Measurements from ENCODE around the gene RABEPK. TPM values are rescaled to one million over a fixed set of nuclear protein-coding genes. Genes with fewer than 3 reads are reported as not detected.
"Not testable (repeated sequence)": the region's sequence is repeated elsewhere in the genome, so short reads cannot be mapped to it uniquely, and the experiment has no call there.

The RABEPK gene
- total and polyA plus RNA-seq, 9 donors = 16.5 to 22.7 (median 18.0) TPM

DNA sequence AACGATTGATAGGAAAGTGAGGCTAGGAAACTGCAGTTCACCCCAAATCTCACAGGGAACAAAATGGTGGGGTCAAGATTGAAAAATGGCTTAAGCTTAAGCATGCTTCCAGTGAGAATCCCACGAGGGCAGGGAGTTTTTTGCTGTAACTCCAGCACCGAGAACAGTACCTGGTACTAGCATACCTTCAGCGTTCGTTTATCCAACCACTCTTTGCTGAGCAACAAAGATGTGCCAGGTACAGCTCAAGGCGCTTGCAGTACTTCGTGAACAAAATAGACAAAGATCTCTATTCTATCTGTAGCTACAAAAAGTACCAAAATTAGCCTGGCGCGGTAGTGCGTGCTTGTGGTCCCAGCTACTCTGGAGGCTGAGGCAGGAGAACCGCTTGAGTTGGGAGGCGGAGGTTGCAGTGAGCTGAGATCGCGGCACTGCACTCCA is 10.0 kb upstream of the RABEPK start:
- peak overlapping the region; percentile 96 for H3K27ac ChIP-seq (ENCODE audit: low read length)
- no peaks in the 10 kb centered on the region for H3K36me3 ChIP-seq (ENCODE audit: control insufficient read depth, insufficient read depth, low read length)
- H3K4me1 ChIP-seq (ENCODE audit: control insufficient read depth, insufficient read depth, low read length) = peaks cover 17% of the 10 kb centered on the region
- WGBS (ENCODE audit: insufficient coverage) = 13% methylated on average over 3 of the region's 14 CpGs
- no peak for DNase-seq
- H3K27me3 ChIP-seq (ENCODE audit: control insufficient read depth, insufficient read depth, low read length) = no peaks in the 10 kb centered on the region
- H3K4me3 ChIP-seq (ENCODE audit: low read length) = peak overlapping the region; percentile 93
- no peaks in the 10 kb centered on the region for H3K9me3 ChIP-seq (replicated peaks; ENCODE audit: control insufficient read depth, low read depth, low read length)

DNA sequence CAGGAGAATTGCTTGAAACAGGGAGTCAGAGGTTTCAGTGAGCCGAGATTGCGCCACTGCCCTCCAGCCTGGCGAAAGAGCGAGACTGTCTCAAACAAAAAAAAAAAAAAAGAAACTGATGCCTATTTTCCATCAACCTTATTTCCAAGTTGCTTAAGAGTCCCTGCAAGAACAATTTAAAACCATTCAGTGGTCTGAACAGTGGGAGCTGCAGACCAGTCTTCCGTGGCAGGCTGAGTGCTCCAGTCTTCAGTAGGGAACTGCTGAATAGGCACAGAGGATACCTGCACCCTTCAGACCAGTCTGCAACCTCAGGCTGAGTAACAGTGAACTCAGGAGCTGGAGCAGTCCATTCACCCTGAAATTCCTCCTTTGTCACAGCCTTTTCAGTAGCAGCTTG is 5.9 kb upstream of the RABEPK start:
- not testable (repeated sequence) for H3K9me3 ChIP-seq (replicated peaks; ENCODE audit: control insufficient read depth, low read depth, low read length); H3K4me1 ChIP-seq (ENCODE audit: control insufficient read depth, insufficient read depth, low read length); H3K27me3 ChIP-seq (ENCODE audit: control insufficient read depth, insufficient read depth, low read length); DNase-seq; H3K4me3 ChIP-seq (ENCODE audit: low read length); H3K27ac ChIP-seq (ENCODE audit: low read length); H3K36me3 ChIP-seq (ENCODE audit: control insufficient read depth, insufficient read depth, low read length)
- 67% methylated on average over 1 of the region's 5 CpGs for WGBS (ENCODE audit: insufficient coverage)

DNA sequence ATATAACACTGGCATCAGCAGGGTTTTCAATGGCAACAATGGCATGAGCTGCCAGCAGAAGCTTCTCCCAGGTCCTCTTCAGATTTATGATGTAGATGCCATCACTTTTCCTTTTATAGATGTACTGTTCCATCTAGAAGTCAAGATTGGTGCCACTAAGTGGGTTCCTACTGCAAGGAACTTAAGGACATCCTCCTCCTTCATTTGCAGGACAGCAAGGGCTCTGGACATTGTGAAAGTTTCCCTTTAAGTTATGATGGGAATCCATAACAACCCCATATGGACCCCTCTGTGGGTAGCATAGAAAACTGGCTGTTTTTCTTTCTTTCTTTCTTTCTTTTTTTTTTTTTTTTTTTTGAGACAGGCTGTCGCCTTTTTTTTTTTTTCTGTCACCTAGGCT is 4.8 kb upstream of the RABEPK start:
- not testable (repeated sequence) for H3K4me1 ChIP-seq (ENCODE audit: control insufficient read depth, insufficient read depth, low read length)
- no CpG with 5 or more reads among the region's 1 CpG for WGBS (ENCODE audit: insufficient coverage)

GRCh38 chr9:125202846-125203618 is 2.7 kb downstream of the RABEPK start:
- no peak overlapping the region for H3K27ac ChIP-seq (ENCODE audit: low read length)
- H3K9me3 ChIP-seq (replicated peaks; ENCODE audit: control insufficient read depth, low read depth, low read length) = no peaks in the 10 kb centered on the region
- H3K36me3 ChIP-seq (ENCODE audit: control insufficient read depth, insufficient read depth, low read length) = peaks cover 28% of the 10 kb centered on the region
- no peak overlapping the region for H3K4me3 ChIP-seq (ENCODE audit: low read length)
- no CpG with 5 or more reads among the region's 1 CpG for WGBS (ENCODE audit: insufficient coverage)
- no peaks in the 10 kb centered on the region for H3K27me3 ChIP-seq (ENCODE audit: control insufficient read depth, insufficient read depth, low read length)
- no peak for DNase-seq
- peaks cover 7% of the 10 kb centered on the region for H3K4me1 ChIP-seq (ENCODE audit: control insufficient read depth, insufficient read depth, low read length)

More for the DNA sequence above, 4.8 kb upstream of the RABEPK start:
- DNase-seq; H3K9me3 ChIP-seq (replicated peaks; ENCODE audit: control insufficient read depth, low read depth, low read length); H3K4me3 ChIP-seq (ENCODE audit: low read length); H3K36me3 ChIP-seq (ENCODE audit: control insufficient read depth, insufficient read depth, low read length); H3K27me3 ChIP-seq (ENCODE audit: control insufficient read depth, insufficient read depth, low read length); H3K27ac ChIP-seq (ENCODE audit: low read length): not testable (repeated sequence)

DNA sequence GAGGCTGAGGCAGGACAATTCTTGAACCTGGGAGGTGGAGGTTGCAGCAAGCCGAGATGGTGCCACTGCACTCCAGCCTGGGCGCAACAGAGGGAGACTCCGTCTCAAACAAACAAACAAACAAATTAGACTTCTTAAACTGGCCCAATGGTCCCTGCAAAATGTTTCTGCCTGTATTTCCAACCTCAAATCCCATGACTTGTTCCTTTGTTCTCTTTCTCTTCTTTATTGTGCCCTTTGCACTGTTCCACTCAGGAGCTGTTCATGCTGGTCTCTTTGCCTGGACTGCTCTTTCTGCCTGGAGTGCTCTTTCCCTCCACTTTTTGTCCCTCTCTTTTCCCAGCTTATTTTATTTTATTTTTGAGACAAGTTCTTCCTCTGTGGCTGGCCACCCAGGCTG is 4.1 kb downstream of the RABEPK start:
- H3K27ac ChIP-seq (ENCODE audit: low read length) = no peak overlapping the region
- WGBS (ENCODE audit: insufficient coverage) = 100% methylated on average over 3 of the region's 3 CpGs
- H3K9me3 ChIP-seq (replicated peaks; ENCODE audit: control insufficient read depth, low read depth, low read length) = no peaks in the 10 kb centered on the region
- H3K4me3 ChIP-seq (ENCODE audit: low read length) = no peak overlapping the region
- H3K27me3 ChIP-seq (ENCODE audit: control insufficient read depth, insufficient read depth, low read length) = no peaks in the 10 kb centered on the region
- peaks cover 7% of the 10 kb centered on the region for H3K4me1 ChIP-seq (ENCODE audit: control insufficient read depth, insufficient read depth, low read length)
- no peak for DNase-seq
- H3K36me3 ChIP-seq (ENCODE audit: control insufficient read depth, insufficient read depth, low read length) = peaks cover 35% of the 10 kb centered on the region

GRCh38 chr9:125214186-125214585 is 13.8 kb downstream of the RABEPK start:
- WGBS (ENCODE audit: insufficient coverage) = 97% methylated on average over 4 of the region's 5 CpGs
- peaks cover 37% of the 10 kb centered on the region for H3K36me3 ChIP-seq (ENCODE audit: control insufficient read depth, insufficient read depth, low read length)

GRCh38 chr9:125218621-125219020 is 18.3 kb downstream of the RABEPK start:
- DNase-seq = no peak
- no peaks in the 10 kb centered on the region for H3K9me3 ChIP-seq (replicated peaks; ENCODE audit: control insufficient read depth, low read depth, low read length)
- H3K4me3 ChIP-seq (ENCODE audit: low read length) = no peak overlapping the region
- no peaks in the 10 kb centered on the region for H3K4me1 ChIP-seq (ENCODE audit: control insufficient read depth, insufficient read depth, low read length)
- no peak overlapping the region for H3K27ac ChIP-seq (ENCODE audit: low read length)
- H3K36me3 ChIP-seq (ENCODE audit: control insufficient read depth, insufficient read depth, low read length) = peaks cover 32% of the 10 kb centered on the region
- WGBS (ENCODE audit: insufficient coverage) = no CpG with 5 or more reads among the region's 3 CpGs
- H3K27me3 ChIP-seq (ENCODE audit: control insufficient read depth, insufficient read depth, low read length) = no peaks in the 10 kb centered on the region

More at GRCh38 chr9:125214186-125214585, 13.8 kb downstream of the RABEPK start:
- Histone ChIP-seq H3K4me1 (ENCODE audit: control insufficient read depth, insufficient read depth, low read length) (no peaks in the 10 kb centered on the region), H3K9me3 (replicated peaks; ENCODE audit: control insufficient read depth, low read depth, low read length) (no peaks in the 10 kb centered on the region), H3K4me3 (ENCODE audit: low read length) (no peak overlapping the region), H3K27ac (ENCODE audit: low read length) (no peak overlapping the region), H3K27me3 (ENCODE audit: control insufficient read depth, insufficient read depth, low read length) (no peaks in the 10 kb centered on the region)
- no peak for DNase-seq

DNA sequence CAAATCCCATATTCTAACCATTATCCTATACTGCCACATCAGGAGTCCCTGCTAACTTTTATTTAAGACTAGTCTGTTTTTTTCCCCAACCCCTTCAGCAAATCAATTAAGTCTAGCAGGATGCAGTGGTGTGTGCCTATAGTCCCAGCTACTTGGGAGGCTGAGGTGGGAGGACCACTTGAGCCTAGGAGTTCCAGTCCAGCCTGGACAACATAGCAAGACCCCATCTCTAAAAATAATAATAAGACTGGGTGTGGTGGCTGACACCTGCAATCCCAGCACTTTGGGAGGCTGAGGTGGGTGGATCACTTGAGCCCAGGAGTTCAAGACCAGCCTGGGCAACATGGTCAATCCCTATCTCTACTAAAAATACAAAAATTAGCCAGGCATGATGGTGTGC is 24.5 kb downstream of the RABEPK start:
- H3K27me3 ChIP-seq (ENCODE audit: control insufficient read depth, insufficient read depth, low read length); DNase-seq; H3K9me3 ChIP-seq (replicated peaks; ENCODE audit: control insufficient read depth, low read depth, low read length); H3K4me3 ChIP-seq (ENCODE audit: low read length); H3K4me1 ChIP-seq (ENCODE audit: control insufficient read depth, insufficient read depth, low read length); H3K27ac ChIP-seq (ENCODE audit: low read length): not testable (repeated sequence)
- H3K36me3 ChIP-seq (ENCODE audit: control insufficient read depth, insufficient read depth, low read length) = peaks cover 31% of the 10 kb centered on the region

- Histone ChIP-seq H3K27ac (ENCODE audit: low read length) (no peak overlapping the region), H3K4me3 (ENCODE audit: low read length) (no peak overlapping the region), H3K27me3 (ENCODE audit: control insufficient read depth, insufficient read depth, low read length) (no peaks in the 10 kb centered on the region), H3K36me3 (ENCODE audit: control insufficient read depth, insufficient read depth, low read length) (peaks cover 37% of the 10 kb centered on the region), H3K4me1 (ENCODE audit: control insufficient read depth, insufficient read depth, low read length) (no peaks in the 10 kb centered on the region), H3K9me3 (replicated peaks; ENCODE audit: control insufficient read depth, low read depth, low read length) (no peaks in the 10 kb centered on the region)
- DNase-seq = no peak
- WGBS (ENCODE audit: insufficient coverage) = no CpG with 5 or more reads among the region's 6 CpGs
These were observed 27.4 kb downstream of the RABEPK start for GRCh38 chr9:125227761-125228160.

GRCh38 chr9:125233678-125234077 is 33.3 kb downstream of the RABEPK start:
- H3K4me3 ChIP-seq (ENCODE audit: low read length) = no peak overlapping the region
- DNase-seq = no peak
- peaks cover 10% of the 10 kb centered on the region for H3K4me1 ChIP-seq (ENCODE audit: control insufficient read depth, insufficient read depth, low read length)
- WGBS (ENCODE audit: insufficient coverage) = no CpG with 5 or more reads among the region's 3 CpGs
- no peak overlapping the region for H3K27ac ChIP-seq (ENCODE audit: low read length)
- H3K36me3 ChIP-seq (ENCODE audit: control insufficient read depth, insufficient read depth, low read length) = peaks cover 67% of the 10 kb centered on the region
- no peaks in the 10 kb centered on the region for H3K27me3 ChIP-seq (ENCODE audit: control insufficient read depth, insufficient read depth, low read length)
- H3K9me3 ChIP-seq (replicated peaks; ENCODE audit: control insufficient read depth, low read depth, low read length) = no peaks in the 10 kb centered on the region

DNA sequence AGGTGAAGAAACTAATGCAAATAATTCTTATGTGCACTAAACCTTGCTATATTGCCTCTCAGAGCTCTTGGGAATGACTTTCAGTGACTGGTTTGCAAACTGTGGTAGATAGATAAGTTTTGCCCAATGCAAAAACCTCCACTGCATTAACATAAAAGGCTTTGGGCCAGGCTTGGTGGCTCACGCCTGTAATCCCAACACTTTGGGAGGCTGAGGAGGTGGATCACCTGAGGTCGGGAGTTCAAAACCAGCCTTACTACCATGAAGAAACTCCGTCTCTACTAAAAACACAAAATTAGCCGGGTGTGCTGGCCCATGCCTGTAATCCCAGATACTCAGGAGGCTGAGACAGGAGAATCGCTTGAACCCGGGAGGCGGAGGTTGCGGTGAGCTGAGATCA is 33.8 kb downstream of the RABEPK start:
- WGBS (ENCODE audit: insufficient coverage) = no CpG with 5 or more reads among the region's 8 CpGs
- not testable (repeated sequence) for H3K27me3 ChIP-seq (ENCODE audit: control insufficient read depth, insufficient read depth, low read length); H3K27ac ChIP-seq (ENCODE audit: low read length); H3K4me3 ChIP-seq (ENCODE audit: low read length); DNase-seq; H3K9me3 ChIP-seq (replicated peaks; ENCODE audit: control insufficient read depth, low read depth, low read length)
- Histone ChIP-seq H3K4me1 (ENCODE audit: control insufficient read depth, insufficient read depth, low read length) (peaks cover 14% of the 10 kb centered on the region), H3K36me3 (ENCODE audit: control insufficient read depth, insufficient read depth, low read length) (peaks cover 70% of the 10 kb centered on the region)
